HepG2 (cell line): ENCODE measurements around the gene PDLIM7. TPM values are rescaled to one million over a fixed set of nuclear protein-coding genes. Genes with fewer than 3 reads are reported as not detected.

Source experiments
- ARID4A ChIP-seq: sonication (generic); formaldehyde crosslinking; IDR thresholded peaks from 2 replicates; pipeline ENCODE4 v1.5.0; 2020; ENCODE audit warnings: mild to moderate bottlenecking, missing genetic modification reagents, borderline replicate concordance
- DRAP1 ChIP-seq: IDR thresholded peaks from 2 replicates; pipeline ENCODE4 v1.6.1; 2016; ENCODE audit warnings: missing genetic modification reagents, missing compliant biosample characterization
- GATAD2A ChIP-seq: IDR thresholded peaks from 2 replicates; pipeline ENCODE4 v1.6.1; 2016
- ISX ChIP-seq: sonication (generic); formaldehyde crosslinking; conservative IDR thresholded peaks from 2 replicates; pipeline ENCODE4 v1.5.0; 2020; ENCODE audit warnings: missing genetic modification reagents
- KLF9 ChIP-seq: IDR thresholded peaks from 2 replicates; pipeline ENCODE4 v1.6.1; 2016; ENCODE audit warnings: low read depth
- MAX ChIP-seq: IDR thresholded peaks from 2 replicates; pipeline ENCODE4 v1.6.1; 2012; ENCODE audit warnings: inconsistent platforms
- MAZ ChIP-seq, 2 experiments: sonication (generic) in 1 of 2; formaldehyde crosslinking in 1 of 2; IDR thresholded peaks; 2 replicates each; pipeline versions ENCODE4 v1.5.0 to v1.6.1; 2012 to 2020; ENCODE audit warnings: low read depth in 2 of 2, mild to moderate bottlenecking in 2 of 2, borderline replicate concordance in 1 of 2, improper control_type of control experiment in 1 of 2, low read length in 1 of 2, missing genetic modification reagents in 1 of 2, moderate library complexity in 1 of 2
- NFATC3 ChIP-seq: sonication (generic); formaldehyde crosslinking; IDR thresholded peaks from 2 replicates; pipeline ENCODE4 v1.5.1; 2020; ENCODE audit warnings: mild to moderate bottlenecking, missing genetic modification reagents
- NFIC ChIP-seq: IDR thresholded peaks from 2 replicates; pipeline ENCODE4 v1.6.1; 2012; ENCODE audit warnings: mild to moderate bottlenecking, low read length, inconsistent platforms
- NR2C2 ChIP-seq: sonication (generic); formaldehyde crosslinking; IDR thresholded peaks from 2 replicates; pipeline ENCODE4 v1.4.0; 2020; ENCODE audit warnings: missing genetic modification reagents, mild to moderate bottlenecking, moderate library complexity, borderline replicate concordance
- PAX8 ChIP-seq: sonication (generic); formaldehyde crosslinking; IDR thresholded peaks from 2 replicates; pipeline ENCODE4 v1.8.0; 2022; ENCODE audit warnings: mild to moderate bottlenecking, missing genetic modification reagents, borderline replicate concordance
- RAD21 ChIP-seq: fragments of 450-650 bp; formaldehyde crosslinking; IDR thresholded peaks from 2 replicates; pipeline ENCODE4 v1.5.0; 2020; ENCODE audit warnings: mild to moderate bottlenecking
- SRY ChIP-seq: sonication (generic); formaldehyde crosslinking; IDR thresholded peaks from 2 replicates; pipeline ENCODE4 v1.8.0; 2022; ENCODE audit warnings: mild to moderate bottlenecking, missing genetic modification reagents
- SUZ12 ChIP-seq: fragments of 150-350 bp; IDR thresholded peaks from 2 replicates; pipeline ENCODE4 v1.6.1; 2014; ENCODE audit warnings: low read depth, low read length
- ZBTB21 ChIP-seq: sonication (generic); formaldehyde crosslinking; IDR thresholded peaks from 2 replicates; pipeline ENCODE4 v1.4.0; 2020; ENCODE audit warnings: missing genetic modification reagents
- ZBTB49 ChIP-seq: sonication (generic); formaldehyde crosslinking; IDR thresholded peaks from 2 replicates; pipeline ENCODE4 v1.4.0; 2020; ENCODE audit warnings: missing genetic modification reagents, borderline replicate concordance
- ZFY ChIP-seq: sonication (generic); formaldehyde crosslinking; IDR thresholded peaks from 2 replicates; pipeline ENCODE4 v1.4.0; 2020; ENCODE audit warnings: missing genetic modification reagents
- ZMYM2 ChIP-seq: sonication (generic); formaldehyde crosslinking; IDR thresholded peaks from 2 replicates; pipeline ENCODE4 v1.8.0; 2022; ENCODE audit warnings: mild to moderate bottlenecking, missing genetic modification reagents
- ZNF777 ChIP-seq: sonication (generic); formaldehyde crosslinking; IDR thresholded peaks from 2 replicates; pipeline ENCODE4 v1.4.0; 2020; ENCODE audit warnings: missing genetic modification reagents
- ZNF839 ChIP-seq: sonication (generic); formaldehyde crosslinking; IDR thresholded peaks from 2 replicates; pipeline ENCODE4 v1.4.0; 2020; ENCODE audit warnings: missing genetic modification reagents, mild to moderate bottlenecking, borderline replicate concordance
- ZSCAN25 ChIP-seq: sonication (generic); formaldehyde crosslinking; IDR thresholded peaks from 2 replicates; pipeline ENCODE4 v1.8.0; 2022; ENCODE audit warnings: mild to moderate bottlenecking, missing genetic modification reagents
- polyA plus RNA-seq, 8 experiments: library from polyadenylated mRNA; depleted of rRNA in 3 of 8; stranded (reverse) in 7 of 8; unstranded in 1 of 8; fragments of >200 nt; fragmentation: Illumina TruSeq in 4 of 8; extraction: Trizol in 4 of 8; gene quantifications; 2 replicates each; pipeline versions ENCODE4 v1.2.1 to v1.2.3, GENCODE V29; 2011 to 2016; ENCODE audit warnings: low read depth in 4 of 8, missing spikeins in 1 of 8, mixed read lengths in 1 of 8; ENCODE audit not compliant: insufficient read depth in 1 of 8
- total RNA-seq, 5 experiments: library from RNA; depleted of rRNA; stranded (reverse); fragments of >200 nt; fragmentation: Illumina TruSeq; extraction: Trizol; gene quantifications; 2 replicates each; pipeline ENCODE4 v1.2.3, GENCODE V29; 2016; ENCODE audit warnings: low read depth in 1 of 5
- TF ChIP-seq, protein P1 (sequence below): sonication (generic); formaldehyde crosslinking; IDR thresholded peaks from 2 replicates; pipeline ENCODE4 v1.8.0; 2022; ENCODE audit warnings: mild to moderate bottlenecking, missing genetic modification reagents, moderate library complexity

Gene PDLIM7
- total and polyA plus RNA-seq, 2 of the 13 experiments (the other 11 are each of a cell fraction or from before 2014, with no cell fraction given) = 21.1 to 31.3 TPM

- TF ChIP-seq NFATC3 (CRISPR knock-in tag) = no peak
- peak; percentile 49; the same call in 1 of the 2 replicates for TF ChIP-seq ZSCAN25 (CRISPR knock-in tag)
- TF ChIP-seq KLF9 (CRISPR knock-in tag) = no peak
- no peak for TF ChIP-seq ZNF839 (CRISPR knock-in tag)
- peak; percentile 66 for TF ChIP-seq ZFY (CRISPR knock-in tag)
- no peak for TF ChIP-seq ZBTB49 (CRISPR knock-in tag)
- TF ChIP-seq MAZ (IDR thresholded peaks at IDR 0.05; ENCODE audit: borderline replicate concordance, low read depth, low read length) = no peak; the same call in 1 of the 2 replicates
- peak; percentile 71; the same call in 1 of the 2 replicates for TF ChIP-seq MAZ (CRISPR knock-in tag; IDR thresholded peaks at IDR 0.05; ENCODE audit: low read depth)
- TF ChIP-seq ZMYM2 (CRISPR knock-in tag) = no peak
- peak; percentile 66 for TF ChIP-seq RAD21
- TF ChIP-seq ZBTB21 (CRISPR knock-in tag) = peak; percentile 54; the same call in 1 of the 2 replicates
- peak; percentile 87 for TF ChIP-seq ZNF777 (CRISPR knock-in tag)
- TF ChIP-seq ISX (CRISPR knock-in tag) = no peak
- peak; percentile 60 for TF ChIP-seq SRY (CRISPR knock-in tag)
- TF ChIP-seq NFIC = no peak
- TF ChIP-seq, protein P1, sequence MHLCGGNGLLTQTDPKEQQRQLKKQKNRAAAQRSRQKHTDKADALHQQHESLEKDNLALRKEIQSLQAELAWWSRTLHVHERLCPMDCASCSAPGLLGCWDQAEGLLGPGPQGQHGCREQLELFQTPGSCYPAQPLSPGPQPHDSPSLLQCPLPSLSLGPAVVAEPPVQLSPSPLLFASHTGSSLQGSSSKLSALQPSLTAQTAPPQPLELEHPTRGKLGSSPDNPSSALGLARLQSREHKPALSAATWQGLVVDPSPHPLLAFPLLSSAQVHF (CRISPR knock-in tag) = no peak
- peak; percentile 91 for TF ChIP-seq MAX
- TF ChIP-seq SUZ12 = no peak
- TF ChIP-seq NR2C2 (CRISPR knock-in tag) = peak; percentile 48; the same call in 1 of the 2 replicates
- TF ChIP-seq PAX8 = no peak
- 0 out of 2 replicates have a peak, but pooled peaks have one; percentile 15 for TF ChIP-seq DRAP1
- peak; percentile 39; the same call in 1 of the 2 replicates for TF ChIP-seq GATAD2A
- peak; percentile 81; the same call in 1 of the 2 replicates for TF ChIP-seq ARID4A (CRISPR knock-in tag)
Observed at GRCh38 chr5:177455036-177455660, 42.3 kb downstream of the PDLIM7 start (continued).
